Esophagus (tissue), 2 donors: Measurements from ENCODE around the gene TMEM135. TPM values are rescaled to one million over a fixed set of nuclear protein-coding genes. Genes with fewer than 3 reads are reported as not detected.
"Not testable (repeated sequence)": the region's sequence is repeated elsewhere in the genome, so short reads cannot be mapped to it uniquely, and the experiment has no call there.

Source experiments
- H3K27ac ChIP-seq, 2 donors: one replicate each; pipeline ENCODE4 v1.5.1; 2013; ENCODE audit warnings: low read depth in 2 of 2, mild to moderate bottlenecking in 2 of 2, inconsistent platforms in 1 of 2, low read length in 1 of 2, moderate library complexity in 1 of 2
- H3K27me3 ChIP-seq, 2 donors: one replicate each; pipeline ENCODE4 v1.6.1; 2013; ENCODE audit warnings: low read length in 2 of 2, control low read depth in 1 of 2, mild to moderate bottlenecking in 1 of 2; ENCODE audit not compliant: insufficient read depth in 2 of 2, control insufficient read depth in 1 of 2
- H3K36me3 ChIP-seq, 2 donors: one replicate each; pipeline ENCODE4 v1.6.1; 2013; ENCODE audit warnings: low read length in 1 of 2; ENCODE audit not compliant: control insufficient read depth in 2 of 2, insufficient read depth in 2 of 2
- H3K4me1 ChIP-seq, 2 donors: one replicate each; pipeline ENCODE4 v1.6.1; 2013; ENCODE audit warnings: low read length in 1 of 2; ENCODE audit not compliant: control insufficient read depth in 2 of 2, insufficient read depth in 2 of 2
- H3K4me3 ChIP-seq, 2 donors: one replicate each; pipeline ENCODE4 v1.5.1; 2013; ENCODE audit warnings: low read length in 2 of 2, mild to moderate bottlenecking in 2 of 2, low read depth in 1 of 2, moderate library complexity in 1 of 2
- H3K9me3 ChIP-seq, 2 donors: one replicate each; pipeline ENCODE4 v1.6.1; 2013; ENCODE audit warnings: mild to moderate bottlenecking in 2 of 2, low read depth in 1 of 2, low read length in 1 of 2, moderate library complexity in 1 of 2; ENCODE audit not compliant: control insufficient read depth in 2 of 2, insufficient read depth in 1 of 2
- WGBS, 2 donors: extraction: QIAGEN DNeasy Blood & Tissue Kit; methylation state at CpG; one replicate each; pipeline ENCODE4 v1.1.7; 2013; 5-methylcytosine and 5-hydroxymethylcytosine counted together
- polyA plus RNA-seq, 2 donors: library from polyadenylated mRNA; stranded (reverse); fragments of 200-250 nt; gene quantifications; one replicate each; pipeline ENCODE4 v1.2.3, GENCODE V29; 2013
- donor health status: healthy with polysubstance abuse.
- donor health status: Bipolar disorder and iron deficiency.

Gene TMEM135
- polyA plus RNA-seq, 2 donors, result 2.2 to 2.6 TPM

- Histone ChIP-seq H3K4me3 (no peak overlapping the region), H3K27ac (no peak overlapping the region), H3K4me1 (no peaks in the 10 kb centered on the region), H3K9me3 (peaks cover 3 to 4% of the 10 kb centered on the region in 2 donors), H3K27me3 (no peaks in the 10 kb centered on the region), H3K36me3 (no peaks in the 10 kb centered on the region)
These were observed 54.8 kb downstream of the TMEM135 start for GRCh38 chr11:87092567-87092966.

- no peaks in the 10 kb centered on the region for H3K4me1 ChIP-seq
- WGBS, 2 donors, result 45 to 69% methylated on average over 3 of the region's 3 CpGs
- H3K27ac ChIP-seq, result no peak overlapping the region
These were observed 59.8 kb downstream of the TMEM135 start for GRCh38 chr11:87097582-87097981.

GRCh38 chr11:87101956-87102580 is 64.3 kb downstream of the TMEM135 start:
- no peaks in the 10 kb centered on the region for H3K4me1 ChIP-seq
- H3K27me3 ChIP-seq, result no peaks in the 10 kb centered on the region
- H3K27ac ChIP-seq, result no peak overlapping the region
- H3K36me3 ChIP-seq, result no peaks in the 10 kb centered on the region
- no peak overlapping the region for H3K4me3 ChIP-seq
- no peaks in the 10 kb centered on the region for H3K9me3 ChIP-seq
- WGBS, 2 donors, result 91 to 96% methylated on average over 4 of the region's 4 CpGs

More at GRCh38 chr11:87097582-87097981, 59.8 kb downstream of the TMEM135 start:
- H3K36me3 ChIP-seq, result no peaks in the 10 kb centered on the region
- H3K4me3 ChIP-seq, result no peak overlapping the region
- peaks cover 3 to 4% of the 10 kb centered on the region in 2 donors for H3K9me3 ChIP-seq
- no peaks in the 10 kb centered on the region for H3K27me3 ChIP-seq

- not testable (repeated sequence) for H3K27ac ChIP-seq
- 85 to 88% methylated on average over 1 of the region's 1 CpG for WGBS, 2 donors
These were observed 68.1 kb downstream of the TMEM135 start for GRCh38 chr11:87105826-87106225.

GRCh38 chr11:87107379-87107778 is 69.6 kb downstream of the TMEM135 start:
- not testable (repeated sequence) for H3K27me3 ChIP-seq, H3K4me1 ChIP-seq, H3K4me3 ChIP-seq, H3K27ac ChIP-seq, H3K9me3 ChIP-seq, H3K36me3 ChIP-seq
- WGBS, 2 donors, result 94 to 95% methylated on average over 3 of the region's 3 CpGs

More at GRCh38 chr11:87105826-87106225, 68.1 kb downstream of the TMEM135 start:
- H3K4me1 ChIP-seq, H3K36me3 ChIP-seq, H3K9me3 ChIP-seq, H3K27me3 ChIP-seq, H3K4me3 ChIP-seq: not testable (repeated sequence)

- no peaks in the 10 kb centered on the region for H3K27me3 ChIP-seq
- no peaks in the 10 kb centered on the region for H3K9me3 ChIP-seq
- no peak overlapping the region for H3K4me3 ChIP-seq
- no peak overlapping the region for H3K27ac ChIP-seq
- no peaks in the 10 kb centered on the region for H3K36me3 ChIP-seq
- no peaks in the 10 kb centered on the region for H3K4me1 ChIP-seq
- WGBS, 2 donors, result 76 to 77% methylated on average over 3 of the region's 3 CpGs
These were observed 72.9 kb downstream of the TMEM135 start for GRCh38 chr11:87110443-87111131.

GRCh38 chr11:87114093-87114492 is 76.4 kb downstream of the TMEM135 start:
- no peaks in the 10 kb centered on the region for H3K36me3 ChIP-seq
- H3K4me1 ChIP-seq, result no peaks in the 10 kb centered on the region
- 87 to 95% methylated on average over 1 of the region's 1 CpG for WGBS, 2 donors
- no peaks in the 10 kb centered on the region for H3K27me3 ChIP-seq
- no peaks in the 10 kb centered on the region for H3K9me3 ChIP-seq
- H3K4me3 ChIP-seq, result no peak overlapping the region
- H3K27ac ChIP-seq, result no peak overlapping the region

- WGBS, 2 donors, result 86 to 93% methylated on average over 1 of the region's 1 CpG
- Histone ChIP-seq H3K4me3 (no peak overlapping the region), H3K4me1 (no peaks in the 10 kb centered on the region), H3K27me3 (no peaks in the 10 kb centered on the region), H3K9me3 (no peaks in the 10 kb centered on the region), H3K27ac (no peak overlapping the region), H3K36me3 (no peaks in the 10 kb centered on the region)
These were observed 78.5 kb downstream of the TMEM135 start for GRCh38 chr11:87116185-87116584.

- no peaks in the 10 kb centered on the region for H3K36me3 ChIP-seq
- H3K27ac ChIP-seq, result no peak overlapping the region
- H3K4me3 ChIP-seq, result no peak overlapping the region
- H3K4me1 ChIP-seq, result no peaks in the 10 kb centered on the region
- H3K9me3 ChIP-seq, result no peaks in the 10 kb centered on the region
- no peaks in the 10 kb centered on the region for H3K27me3 ChIP-seq
- 95 to 97% methylated on average over 1 of the region's 1 CpG for WGBS, 2 donors
These were observed 83.2 kb downstream of the TMEM135 start for GRCh38 chr11:87120937-87121336.

GRCh38 chr11:87122852-87123251 is 85.1 kb downstream of the TMEM135 start:
- no peak overlapping the region for H3K4me3 ChIP-seq
- H3K27ac ChIP-seq, result no peak overlapping the region
- no peaks in the 10 kb centered on the region for H3K27me3 ChIP-seq
- WGBS, 2 donors, result 93 to 94% methylated on average over 3 of the region's 3 CpGs
- H3K36me3 ChIP-seq, result no peaks in the 10 kb centered on the region
- no peaks in the 10 kb centered on the region for H3K4me1 ChIP-seq
- H3K9me3 ChIP-seq, result no peaks in the 10 kb centered on the region
